PC-3 (cell line): Measurements from ENCODE around the gene ZDHHC24. TPM values are rescaled to one million over a fixed set of nuclear protein-coding genes. Genes with fewer than 3 reads are reported as not detected.

ENCODE experiments used
- ATAC-seq: fragments of 200-7000 bp; cut with Tn5 transposase; 2 replicates; pipeline ENCODE4 v1.9.1; 2020; ENCODE audit warnings: mild to moderate bottlenecking, moderate library complexity
- BruUV-seq: library from RNA; stranded (reverse); fragments of 400-500 nt; replicated peaks from 2 replicates; lab custom pipeline; 2021; lab: Mats Ljungman, UMichigan
- CTCF ChIA-PET: fragments of 300-600 bp; sonication (Branson Sonifier 250); formaldehyde crosslinking; loops from one replicate; lab custom pipeline; 2022; ENCODE audit warnings: antibody characterized with exemption; lab: Charles Lee
- POLR2A ChIA-PET: fragments of 300-600 bp; sonication (Branson Sonifier 250); formaldehyde crosslinking; loops from one replicate; lab custom pipeline; 2022; ENCODE audit warnings: antibody characterized with exemption; ENCODE audit not compliant: unreplicated experiment; lab: Charles Lee
- DNase-seq: peaks from one replicate; pipeline ENCODE4 v3.0.0-alpha.2; 2015
- H2AFZ ChIP-seq: fragments of 300-600 bp; sonication (generic); 2 replicates; pipeline ENCODE4 v1.6.0; 2016; ENCODE audit warnings: antibody characterized with exemption, low read length
- H3F3A ChIP-seq: fragments of 300-600 bp; sonication (generic); one replicate; pipeline ENCODE4 v1.6.0; 2017; ENCODE audit warnings: antibody characterized with exemption, low read length, control low read depth, mild to moderate bottlenecking; ENCODE audit not compliant: unreplicated experiment
- H3K27ac ChIP-seq: fragments of 300-600 bp; sonication (generic); 2 replicates; pipeline ENCODE4 v1.5.1; 2016; ENCODE audit warnings: mild to moderate bottlenecking, low read length
- H3K27me3 ChIP-seq: fragments of 300-600 bp; sonication (generic); 2 replicates; pipeline ENCODE4 v1.6.1; 2016; ENCODE audit warnings: low read length, mixed read lengths
- H3K36me3 ChIP-seq: fragments of 300-600 bp; sonication (generic); 2 replicates; pipeline ENCODE4 v1.6.1; 2016; ENCODE audit warnings: low read depth, mixed run types, low read length, mixed read lengths
- H3K4me1 ChIP-seq: fragments of 300-600 bp; sonication (generic); 2 replicates; pipeline ENCODE4 v1.5.1; 2016; ENCODE audit warnings: low read length; ENCODE audit not compliant: insufficient read depth
- H3K4me2 ChIP-seq: fragments of 300-600 bp; sonication (generic); 2 replicates; pipeline ENCODE4 v1.6.0; 2016; ENCODE audit warnings: low read length
- H3K4me3 ChIP-seq: fragments of 300-600 bp; sonication (generic); 2 replicates; pipeline ENCODE4 v1.5.1; 2016; ENCODE audit warnings: mild to moderate bottlenecking, low read length, mixed read lengths
- H3K79me2 ChIP-seq: fragments of 300-600 bp; sonication (generic); 2 replicates; pipeline ENCODE4 v1.6.1; 2017; ENCODE audit warnings: low read length, mixed read lengths
- H3K9ac ChIP-seq: fragments of 300-600 bp; sonication (generic); 2 replicates; pipeline ENCODE4 v1.6.0; 2016; ENCODE audit warnings: mild to moderate bottlenecking, low read length
- H3K9me2 ChIP-seq: fragments of 300-600 bp; sonication (generic); replicated peaks from 2 replicates; pipeline ENCODE4 v1.6.1; 2016; ENCODE audit warnings: mixed run types, low read length, mixed read lengths
- H3K9me3 ChIP-seq: fragments of 300-600 bp; sonication (generic); 2 replicates; pipeline ENCODE4 v1.6.1; 2016; ENCODE audit warnings: low read length, mixed read lengths
- H4K20me1 ChIP-seq: fragments of 300-600 bp; sonication (generic); 2 replicates; pipeline ENCODE4 v1.6.1; 2016; ENCODE audit warnings: low read length, mixed read lengths
- EZH2 ChIP-seq: fragments of 300-600 bp; sonication (generic); IDR thresholded peaks from one replicate; pipeline ENCODE4 v1.6.1; 2017; ENCODE audit warnings: antibody characterized with exemption, mild to moderate bottlenecking, low read length; ENCODE audit not compliant: unreplicated experiment
- EZH2phosphoT487 ChIP-seq: fragments of 300-600 bp; sonication (generic); IDR thresholded peaks from 2 replicates; pipeline ENCODE4 v1.6.1; 2018; ENCODE audit warnings: mild to moderate bottlenecking, antibody characterized with exemption, low read length, borderline replicate concordance
- intact Hi-C: fragments of 100-400 bp; cut with micrococcal nuclease; formaldehyde crosslinking; loops from 2 replicates; pipeline ENCODE4 v1.9.0; 2023
- total RNA-seq: library from RNA; depleted of rRNA; stranded (reverse); fragments of >200 nt; gene quantifications from 2 replicates; pipeline ENCODE4 v1.2.3, GENCODE V29; 2014
- TF ChIP-seq, protein P1 (sequence below): fragments of 300-600 bp; sonication (generic); conservative IDR thresholded peaks from 2 replicates; pipeline ENCODE4 v1.5.1; 2017; ENCODE audit warnings: antibody characterized with exemption, low read depth, mild to moderate bottlenecking, low read length

Gene ZDHHC24
- total RNA-seq, 1 experiment from 2014 or later = 15.1 TPM

- H2AFZ ChIP-seq = no peak overlapping the region
- ChIA-PET POLR2A (no interaction called here), CTCF (interaction anchor here (0.5 kb wide), 1 partner anchor 23 kb away, joined by 6 read pairs; no protein-coding TSS in a partner anchor)
- no peaks in the 10 kb centered on the region for H3K9me3 ChIP-seq
- H3K9ac ChIP-seq = no peak overlapping the region
- no peak for ATAC-seq
- no peak overlapping the region for H3K4me3 ChIP-seq
- peaks cover 31% of the 10 kb centered on the region; the same call in 1 of the 2 replicates for H3K36me3 ChIP-seq
- H3K4me2 ChIP-seq = no peak overlapping the region
- no peaks in the 10 kb centered on the region for H4K20me1 ChIP-seq
- H3K4me1 ChIP-seq = no peaks in the 10 kb centered on the region
- H3K27ac ChIP-seq = no peak overlapping the region
- no peak for DNase-seq
- no TSS peak for BruUV-seq
- intact Hi-C loops = no loop called here
- no peak for TF ChIP-seq EZH2
- TF ChIP-seq EZH2phosphoT487 = no peak
- TF ChIP-seq, protein P1, sequence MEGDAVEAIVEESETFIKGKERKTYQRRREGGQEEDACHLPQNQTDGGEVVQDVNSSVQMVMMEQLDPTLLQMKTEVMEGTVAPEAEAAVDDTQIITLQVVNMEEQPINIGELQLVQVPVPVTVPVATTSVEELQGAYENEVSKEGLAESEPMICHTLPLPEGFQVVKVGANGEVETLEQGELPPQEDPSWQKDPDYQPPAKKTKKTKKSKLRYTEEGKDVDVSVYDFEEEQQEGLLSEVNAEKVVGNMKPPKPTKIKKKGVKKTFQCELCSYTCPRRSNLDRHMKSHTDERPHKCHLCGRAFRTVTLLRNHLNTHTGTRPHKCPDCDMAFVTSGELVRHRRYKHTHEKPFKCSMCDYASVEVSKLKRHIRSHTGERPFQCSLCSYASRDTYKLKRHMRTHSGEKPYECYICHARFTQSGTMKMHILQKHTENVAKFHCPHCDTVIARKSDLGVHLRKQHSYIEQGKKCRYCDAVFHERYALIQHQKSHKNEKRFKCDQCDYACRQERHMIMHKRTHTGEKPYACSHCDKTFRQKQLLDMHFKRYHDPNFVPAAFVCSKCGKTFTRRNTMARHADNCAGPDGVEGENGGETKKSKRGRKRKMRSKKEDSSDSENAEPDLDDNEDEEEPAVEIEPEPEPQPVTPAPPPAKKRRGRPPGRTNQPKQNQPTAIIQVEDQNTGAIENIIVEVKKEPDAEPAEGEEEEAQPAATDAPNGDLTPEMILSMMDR = no peak
- H3K79me2 ChIP-seq = no peaks in the 10 kb centered on the region
- no peaks in the 10 kb centered on the region for H3F3A ChIP-seq
- H3K27me3 ChIP-seq = no peaks in the 10 kb centered on the region
- no peaks in the 10 kb centered on the region for H3K9me2 ChIP-seq
Observed at GRCh38 chr11:66489636-66490035, 56.2 kb downstream of the ZDHHC24 start.

DNA sequence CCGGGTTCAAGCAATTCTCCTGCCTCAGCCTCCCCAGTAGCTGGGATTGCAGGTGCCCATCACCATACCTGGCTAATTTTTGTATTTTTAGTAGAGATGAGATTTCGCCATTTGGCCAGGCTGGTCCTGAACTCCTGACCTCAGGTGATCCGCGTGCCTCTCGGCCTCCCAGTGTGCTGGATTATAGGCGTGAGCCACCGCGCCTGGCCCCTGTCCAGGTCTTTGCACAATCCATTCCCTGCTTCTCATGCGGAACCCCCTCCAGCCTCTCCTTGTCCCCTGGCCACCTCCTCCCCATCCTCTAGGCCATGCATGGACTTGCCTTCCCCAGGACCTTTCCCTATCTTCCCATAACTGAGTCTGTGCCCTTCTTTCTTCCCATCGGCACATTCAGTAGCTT lies 56.9 kb downstream of the ZDHHC24 start:
- CTCF ChIA-PET = no interaction called here
- H3K27me3 ChIP-seq = no peaks in the 10 kb centered on the region
- H3K9me3 ChIP-seq = no peaks in the 10 kb centered on the region
- H3K4me1 ChIP-seq = no peaks in the 10 kb centered on the region
- H3F3A ChIP-seq = no peaks in the 10 kb centered on the region
- no peak overlapping the region for H3K4me2 ChIP-seq
- intact Hi-C loops = no loop called here
- POLR2A ChIA-PET = no interaction called here
- no TSS peak for BruUV-seq
- DNase-seq = no peak
- H3K4me3 ChIP-seq = no peak overlapping the region
- no peak overlapping the region for H3K9ac ChIP-seq
- TF ChIP-seq EZH2 (no peak), EZH2phosphoT487 (no peak)
- TF ChIP-seq, protein P1 = no peak
- peaks cover 28% of the 10 kb centered on the region; the same call in 1 of the 2 replicates for H3K36me3 ChIP-seq
- no peaks in the 10 kb centered on the region for H4K20me1 ChIP-seq
- H3K9me2 ChIP-seq = no peaks in the 10 kb centered on the region
- no peaks in the 10 kb centered on the region for H3K79me2 ChIP-seq
- H3K27ac ChIP-seq = no peak overlapping the region
- H2AFZ ChIP-seq = no peak overlapping the region
- no peak for ATAC-seq

DNA sequence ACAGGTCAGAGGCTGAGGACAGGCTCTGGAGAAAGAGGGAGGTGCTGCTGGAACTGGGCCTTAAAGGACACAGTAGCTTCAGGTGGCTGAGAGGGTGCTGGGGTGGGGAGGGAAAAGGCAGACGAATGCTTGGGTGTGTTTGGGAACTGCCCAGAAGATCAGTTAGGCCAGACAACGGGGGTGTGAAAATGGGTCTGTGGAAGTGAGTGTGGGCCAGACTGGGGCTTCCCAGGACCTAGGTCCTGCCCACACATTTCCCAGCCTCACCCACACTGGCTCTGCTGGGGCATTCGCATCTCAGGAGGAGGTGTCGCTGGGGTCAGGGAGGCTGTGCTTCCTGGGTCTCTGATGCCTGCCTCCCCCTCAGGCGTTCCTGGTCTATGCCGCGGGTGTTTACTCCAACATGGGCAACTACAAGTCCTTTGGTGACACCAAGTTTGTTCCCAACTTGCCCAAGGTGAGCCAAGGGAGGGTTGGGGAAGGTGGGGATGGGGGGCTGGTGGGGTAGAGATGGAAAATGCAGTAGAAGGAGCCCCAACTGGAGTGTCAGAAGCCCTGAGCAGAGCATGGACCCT lies 61.0 kb downstream of the ZDHHC24 start:
- Histone ChIP-seq H3K4me1 (peaks cover 7% of the 10 kb centered on the region; the same call in 1 of the 2 replicates), H3K27ac (no peak overlapping the region), H3K9me2 (no peaks in the 10 kb centered on the region), H3K4me3 (no peak overlapping the region), H3K4me2 (no peak overlapping the region), H4K20me1 (no peaks in the 10 kb centered on the region), H3F3A (no peaks in the 10 kb centered on the region), H3K36me3 (peaks cover 10% of the 10 kb centered on the region; the same call in 1 of the 2 replicates), H3K27me3 (no peaks in the 10 kb centered on the region), H3K9me3 (no peaks in the 10 kb centered on the region), H2AFZ (no peak overlapping the region), H3K9ac (no peak overlapping the region), H3K79me2 (no peaks in the 10 kb centered on the region)
- no TSS peak for BruUV-seq
- TF ChIP-seq EZH2 = no peak
- TF ChIP-seq, protein P1 = no peak
- no peak for TF ChIP-seq EZH2phosphoT487
- ChIA-PET CTCF (no interaction called here), POLR2A (no interaction called here)
- DNase-seq = no peak
- intact Hi-C loops = no loop called here
- ATAC-seq = no peak
